K562 (cell line): ENCODE data around the gene KDF1. TPM values are rescaled to one million over a fixed set of nuclear protein-coding genes. Genes with fewer than 3 reads are reported as not detected.
A peak's percentile ranks its signal among the peaks of the same experiment; 100 is the strongest.

ENCODE experiments used
- ATAC-seq: fragments of 200-7000 bp; cut with Tn5 transposase; 3 replicates; pipeline ENCODE4 v1.9.1; 2020; ENCODE audit warnings: moderate library complexity
- BruUV-seq: library from RNA; stranded (reverse); fragments of 400-500 nt; replicated peaks from 2 replicates; lab custom pipeline; 2021; lab: Mats Ljungman, UMichigan
- CTCF ChIA-PET: fragments of 300-600 bp; formaldehyde crosslinking; extraction: SDS; loops from one replicate; lab custom pipeline; 2021; ENCODE audit warnings: low intra/inter-chr PET ratio; lab: Yijun Ruan, JAX
- POLR2A ChIA-PET: fragments of 300-600, 350-650 bp; sonication (Branson Sonifier 250); formaldehyde crosslinking; extraction: SDS; loops from one replicate; lab custom pipeline; 2021; ENCODE audit warnings: antibody characterized with exemption, inconsistent platforms; lab: Yijun Ruan, JAX
- DNase-seq, 4 experiments: peaks; one replicate each; pipeline versions ENCODE4 v3.0.0 to v3.0.0-alpha.2; 2011 to 2018; ENCODE audit warnings: low spot score in 3 of 4, mixed read lengths in 3 of 4; ENCODE audit errors: extremely low read depth in 1 of 4
- FAIRE-seq: peaks from 2 replicates; lab custom pipeline; 2011; peaks lifted over from hg19 to GRCh38; lab: Jason Lieb, UNC
- H2AFZ ChIP-seq: 2 replicates; pipeline ENCODE4 v1.6.0; 2011; ENCODE audit warnings: low read depth, low read length, control low read depth, inconsistent platforms
- H3K27ac ChIP-seq: fragments of 200-600 bp; 3 replicates; pipeline ENCODE4 v1.8.0; 2011; ENCODE audit warnings: low read depth, mild to moderate bottlenecking, control low read depth, inconsistent platforms, low read length, moderate library complexity, mixed read lengths; ENCODE audit errors: extremely low read depth
- H3K27me3 ChIP-seq, 2 experiments: fragments of 300-600 bp in 1 of 2; 2 replicates in 1 of 2; 3 replicates in 1 of 2; pipeline versions ENCODE4 v1.6.0 to v1.8.0; 2011; ENCODE audit warnings: inconsistent platforms in 2 of 2, low read length in 2 of 2, mild to moderate bottlenecking in 1 of 2, mixed read lengths in 1 of 2, moderate library complexity in 1 of 2; ENCODE audit not compliant: control insufficient read depth in 2 of 2, insufficient read depth in 2 of 2
- H3K36me3 ChIP-seq: fragments of 300-600 bp; 3 replicates; pipeline ENCODE4 v1.8.0; 2011; ENCODE audit warnings: mild to moderate bottlenecking, low read length, inconsistent platforms; ENCODE audit not compliant: control insufficient read depth, insufficient read depth
- H3K4me1 ChIP-seq, 2 experiments: fragments of 200-600 bp in 1 of 2; replicated peaks in 1 of 2; 2 replicates in 1 of 2; 3 replicates in 1 of 2; pipeline versions ENCODE4 v1.5.1 to v1.8.0; 2011; ENCODE audit warnings: inconsistent platforms in 2 of 2, low read length in 2 of 2, mild to moderate bottlenecking in 1 of 2, mixed read lengths in 1 of 2, moderate library complexity in 1 of 2; ENCODE audit not compliant: control insufficient read depth in 2 of 2, insufficient read depth in 2 of 2
- H3K4me2 ChIP-seq: 2 replicates; pipeline ENCODE4 v1.6.1; 2011; ENCODE audit warnings: low read length, control low read depth, inconsistent platforms, mixed read lengths; ENCODE audit not compliant: insufficient read depth
- H3K4me3 ChIP-seq: fragments of 200-600 bp; sonication (generic), shearing (Covaris generic); 2 replicates; pipeline ENCODE4 v1.5.1; 2016; ENCODE audit warnings: control low read depth, inconsistent platforms
- H3K79me2 ChIP-seq: fragments of 200-600 bp; 3 replicates; pipeline ENCODE4 v1.8.0; 2011; ENCODE audit warnings: low read length, inconsistent platforms; ENCODE audit not compliant: control insufficient read depth, insufficient read depth
- H3K9ac ChIP-seq, 2 experiments: 2 replicates each; pipeline versions ENCODE4 v1.6.0 to v1.6.1; 2011; ENCODE audit warnings: low read depth in 2 of 2, low read length in 2 of 2, control low read depth in 1 of 2, inconsistent platforms in 1 of 2, mild to moderate bottlenecking in 1 of 2, mixed read lengths in 1 of 2; ENCODE audit not compliant: insufficient read depth in 1 of 2
- H3K9me1 ChIP-seq: one replicate; pipeline ENCODE4 v1.6.0; 2011; ENCODE audit warnings: inconsistent platforms, mild to moderate bottlenecking, low read length, moderate library complexity; ENCODE audit not compliant: control insufficient read depth, insufficient read depth
- H3K9me3 ChIP-seq: replicated peaks from 2 replicates; pipeline ENCODE4 v1.5.1; 2011; ENCODE audit warnings: low read depth, low read length, inconsistent platforms; ENCODE audit not compliant: control insufficient read depth, insufficient read depth
- H4K20me1 ChIP-seq: replicated peaks from 2 replicates; pipeline ENCODE4 v1.6.1; 2011; ENCODE audit warnings: low read length, inconsistent platforms, mixed read lengths; ENCODE audit not compliant: control insufficient read depth, insufficient read depth
- ARHGAP35 ChIP-seq: fragments of 450-650 bp; IDR thresholded peaks from 2 replicates; pipeline ENCODE4 v1.6.1; 2018; ENCODE audit not compliant: partially characterized antibody
- CUX1 ChIP-seq: fragments of 200-800 bp; sonication (Bioruptor generic); IDR thresholded peaks from 2 replicates; pipeline ENCODE4 v1.6.1; 2016; ENCODE audit warnings: missing genetic modification characterization, missing compliant biosample characterization
- GABPB2 ChIP-seq: fragments of 250-450 bp; sonication (Bioruptor Pico); conservative IDR thresholded peaks from 2 replicates; pipeline ENCODE4 v1.5.1; 2021; ENCODE audit warnings: mild to moderate bottlenecking
- RBFOX2 ChIP-seq: fragments of 200-400 bp; formaldehyde crosslinking; IDR thresholded peaks from 2 replicates; pipeline ENCODE4 v1.6.1; 2017; ENCODE audit warnings: low read depth, mild to moderate bottlenecking, low read length, moderate library complexity
- TBP ChIP-seq: optimal IDR thresholded peaks from 2 replicates; pipeline ENCODE3; 2011; ENCODE audit warnings: low read depth, low read length, improper control_type of control experiment
- ZNF217 ChIP-seq: sonication (generic); formaldehyde crosslinking; IDR thresholded peaks from 2 replicates; pipeline ENCODE4 v1.8.0; 2022; ENCODE audit warnings: mild to moderate bottlenecking, missing genetic modification reagents
- WGBS: fragments of 100-300 bp; shearing (Covaris generic); methylation state at CpG from one replicate; pipeline ENCODE4 v1.1.6; 2016; ENCODE audit warnings: low coverage, mixed read lengths; ENCODE audit not compliant: insufficient coverage; ENCODE audit errors: missing lambda C conversion rate; 5-methylcytosine and 5-hydroxymethylcytosine counted together
- in situ Hi-C: fragments of 300-500 bp; cut with MboI; formaldehyde crosslinking; loops from 4 replicates; pipeline ENCODE4 v1.15.0; 2018; ENCODE audit warnings: inconsistent platforms, mixed read lengths
- intact Hi-C: fragments of 100-400 bp; cut with micrococcal nuclease; formaldehyde crosslinking; loops from 2 replicates; pipeline ENCODE4 v1.14.2; 2022
- polyA plus RNA-seq, 8 experiments: library from polyadenylated mRNA; depleted of rRNA in 4 of 8; stranded (reverse) in 5 of 8; unstranded in 3 of 8; fragments of >200 nt; fragmentation: Nextera tagmentation in 2 of 8; fragmentation: Illumina TruSeq in 1 of 8; extraction: Ambion mirVana in 2 of 8; extraction: Trizol in 1 of 8; gene quantifications; 2 replicates each; pipeline versions ENCODE4 v1.2.1 to v1.2.3, GENCODE V29; 2011 to 2014; ENCODE audit warnings: inconsistent platforms in 1 of 8, missing spikeins in 1 of 8
- total RNA-seq, 7 experiments: library from RNA; depleted of rRNA in 6 of 7; stranded (reverse); fragments of >200 nt in 6 of 7; fragmentation: Illumina TruSeq in 2 of 7; extraction: Trizol in 2 of 7; gene quantifications; 2 replicates each; pipeline versions ENCODE4 v1.2.1 to v1.2.3, GENCODE V29; 2011 to 2021; ENCODE audit warnings: low replicate concordance in 1 of 7

The KDF1 gene
- total and polyA plus RNA-seq, 9 of the 15 experiments (the other 6 are each of a cell fraction or from before 2014, with no cell fraction given), result 0.38 to 1.9 (median 0.83) TPM

- no peaks in the 10 kb centered on the region for H3K27me3 ChIP-seq
- no peak overlapping the region; a peak in 1 of 4 replicates for H3K9ac ChIP-seq
- no peaks in the 10 kb centered on the region for H3K9me1 ChIP-seq
- no peaks in the 10 kb centered on the region for H3K9me3 ChIP-seq
- H3K27ac ChIP-seq, result no peak overlapping the region
- peaks cover 89% of the 10 kb centered on the region for H3K36me3 ChIP-seq
- peaks cover 33% of the 10 kb centered on the region for H3K79me2 ChIP-seq
- H4K20me1 ChIP-seq, result 0 out of 2 replicates have a peak, but pooled peaks cover 10% of the 10 kb centered on the region
- intact Hi-C loops, result no loop called here
- no peak for ATAC-seq
- ChIA-PET POLR2A (interaction anchor here (1.5 kb wide), 1 partner anchor 9 kb away, joined by 6 read pairs; no protein-coding TSS in a partner anchor), CTCF (no interaction called here)
- H3K4me3 ChIP-seq, result no peak overlapping the region
- over 99% methylated on average over 10 of the region's 10 CpGs for WGBS
- H3K4me2 ChIP-seq, result no peak overlapping the region
- FAIRE-seq, result no peak
- in situ Hi-C loops, result no loop called here
- no peak for TF ChIP-seq CUX1
- TF ChIP-seq GABPB2 (CRISPR knock-in tag), result no peak
- 0 out of 2 replicates have a peak, but pooled peaks have one; percentile 14 for TF ChIP-seq RBFOX2
- no peak for TF ChIP-seq TBP
- TF ChIP-seq ZNF217 (CRISPR knock-in tag), result no peak
- TF ChIP-seq ARHGAP35, result no peak
- H2AFZ ChIP-seq, result no peak overlapping the region
- peaks cover 0 to 3% of the 10 kb centered on the region in 2 experiments; a peak in 1 of 5 replicates for H3K4me1 ChIP-seq
- no peak for DNase-seq
- BruUV-seq, result no TSS peak
Measured at GRCh38 chr1:26941311-26941710, 19.0 kb downstream of the KDF1 start.
